ENCODE data around the gene PI4KB.
A peak's percentile ranks its signal among the peaks of the same experiment; 100 is the strongest.

Gene PI4KB

GRCh38 chr1:151311589-151312331 is 15.5 kb downstream of the PI4KB start:
- DNase-seq (ENCODE audit: low spot score) = peak; percentile 99

GRCh38 chr1:151311011-151311410 is 16.2 kb downstream of the PI4KB start:
- DNase-seq (ENCODE audit: low spot score) = no peak

GRCh38 chr1:151309811-151310323 is 17.3 kb downstream of the PI4KB start:
- no peak for DNase-seq (ENCODE audit: low spot score)

GRCh38 chr1:151294742-151295462 is 32.3 kb downstream of the PI4KB start:
- DNase-seq (ENCODE audit: low spot score) = no peak

- DNase-seq (ENCODE audit: low spot score) = no peak
These were observed 34.1 kb downstream of the PI4KB start for GRCh38 chr1:151293093-151293492.

- no peak for DNase-seq (ENCODE audit: low spot score)
These were observed 34.8 kb downstream of the PI4KB start for GRCh38 chr1:151292207-151293030.

GRCh38 chr1:151290709-151291303 is 36.4 kb downstream of the PI4KB start:
- no peak for DNase-seq (ENCODE audit: low spot score)

GRCh38 chr1:151289991-151290708 is 37.1 kb downstream of the PI4KB start:
- no peak for DNase-seq (ENCODE audit: low spot score)

GRCh38 chr1:151289080-151289935 is 37.9 kb downstream of the PI4KB start:
- no peak for DNase-seq (ENCODE audit: low spot score)

- DNase-seq (ENCODE audit: low spot score) = no peak
These were observed 38.7 kb downstream of the PI4KB start for GRCh38 chr1:151288502-151288901.

GRCh38 chr1:151287767-151288500 is 39.3 kb downstream of the PI4KB start:
- DNase-seq (ENCODE audit: low spot score) = no peak

GRCh38 chr1:151287341-151287699 is 39.9 kb downstream of the PI4KB start:
- no peak for DNase-seq (ENCODE audit: low spot score)

GRCh38 chr1:151286619-151287340 is 40.4 kb downstream of the PI4KB start:
- no peak for DNase-seq (ENCODE audit: low spot score)

- no peak for DNase-seq (ENCODE audit: low spot score)
These were observed 43.1 kb downstream of the PI4KB start for GRCh38 chr1:151284013-151284577.

- peak; percentile 46 for DNase-seq (ENCODE audit: low spot score)
These were observed 44.1 kb downstream of the PI4KB start for GRCh38 chr1:151282883-151283725.

- DNase-seq (ENCODE audit: low spot score) = peak; percentile 100
These were observed 45.0 kb downstream of the PI4KB start, which contains the start of gene ZNF687 for GRCh38 chr1:151281969-151282882. TSS of gene ZNF687 (plus strand) at chr1:151282299. CDS start at chr1:151286292, 3,993 bp downstream.
